Hematopoietic multipotent progenitor cell treated with erythropoietin and hydrocortisone succinate and interleukin-3 and kit ligand, for 8 days (in vitro differentiated cells): ENCODE results near the gene SLC27A1.
A peak's percentile ranks its signal among the peaks of the same experiment; 100 is the strongest.
"Not testable (repeated sequence)": the region's sequence is repeated elsewhere in the genome, so short reads cannot be mapped to it uniquely, and the experiment has no call there.

Source experiments
- DNase-seq: peaks from one replicate; pipeline ENCODE4 v3.0.0-alpha.2; 2015

SLC27A1 gene

GRCh38 chr19:17487284-17488121 is 17.2 kb downstream of the SLC27A1 start:
- no peak for DNase-seq

- DNase-seq = peak; percentile 92
These were observed 18.5 kb downstream of the SLC27A1 start for GRCh38 chr19:17488593-17489391.

GRCh38 chr19:17489392-17490030 is 19.2 kb downstream of the SLC27A1 start:
- no peak for DNase-seq

GRCh38 chr19:17490411-17490810 is 20.1 kb downstream of the SLC27A1 start:
- no peak for DNase-seq

- DNase-seq = no peak
These were observed 21.0 kb downstream of the SLC27A1 start for GRCh38 chr19:17491287-17491686.

GRCh38 chr19:17495639-17496296 is 25.4 kb downstream of the SLC27A1 start:
- DNase-seq = no peak

GRCh38 chr19:17496337-17496997 is 26.1 kb downstream of the SLC27A1 start:
- peak; percentile 87 for DNase-seq

GRCh38 chr19:17497149-17497798 is 26.9 kb downstream of the SLC27A1 start:
- DNase-seq = no peak

- DNase-seq = not testable (repeated sequence)
These were observed 28.7 kb downstream of the SLC27A1 start for GRCh38 chr19:17499025-17499424.

GRCh38 chr19:17499648-17500446 is 29.5 kb downstream of the SLC27A1 start:
- no peak for DNase-seq

GRCh38 chr19:17500447-17501198 is 30.3 kb downstream of the SLC27A1 start:
- DNase-seq = no peak

GRCh38 chr19:17503240-17503639 is 32.9 kb downstream of the SLC27A1 start:
- no peak for DNase-seq

- no peak for DNase-seq
These were observed 33.7 kb downstream of the SLC27A1 start for GRCh38 chr19:17504030-17504429.

- DNase-seq = no peak
These were observed 34.1 kb downstream of the SLC27A1 start for GRCh38 chr19:17504456-17504855.

GRCh38 chr19:17505223-17505622 is 34.9 kb downstream of the SLC27A1 start:
- DNase-seq = no peak

GRCh38 chr19:17506745-17507144 is 36.4 kb downstream of the SLC27A1 start:
- DNase-seq = no peak

- DNase-seq = not testable (repeated sequence)
These were observed 38.2 kb downstream of the SLC27A1 start for GRCh38 chr19:17508558-17508933.

- no peak for DNase-seq
These were observed 40.1 kb downstream of the SLC27A1 start for GRCh38 chr19:17510220-17510993.
